ENCODE results near the gene DYNAP. TPM values are rescaled to one million over a fixed set of nuclear protein-coding genes. Genes with fewer than 3 reads are reported as not detected.

The DYNAP gene
- total and polyA plus RNA-seq, 2 of the 13 experiments (the other 11 are each of a cell fraction or from before 2014, with no cell fraction given) = not detected

DNA sequence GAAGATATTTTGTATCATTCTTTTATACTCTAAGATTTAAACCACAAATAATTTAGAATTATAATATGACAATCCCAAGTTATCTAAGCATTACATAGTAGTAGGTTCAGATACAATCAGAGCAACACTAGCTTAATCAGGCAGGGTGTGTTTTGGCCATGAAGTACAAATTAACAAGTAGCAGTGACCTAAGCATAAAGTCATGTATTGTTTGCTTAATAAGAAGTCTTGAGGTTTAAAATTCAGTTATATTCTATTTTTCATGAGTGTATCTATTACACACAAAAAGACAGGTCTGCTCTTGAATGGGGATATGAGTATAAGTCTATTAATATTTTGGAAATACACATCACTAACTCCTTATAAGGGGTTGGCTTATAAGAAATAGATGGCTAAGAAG, 39.9 kb downstream of the DYNAP start:
- no peak overlapping the region for H3K4me3 ChIP-seq (replicated peaks in 1 of 3; ENCODE audit: insufficient read depth in 1 of 3, low read depth in 2 of 3, low read length in 3 of 3)
- 0 out of 2 replicates have a peak, but pooled peaks cover 1% of the 10 kb centered on the region for H3K9me3 ChIP-seq (ENCODE audit: low read length)
- no peak overlapping the region for H2AFZ ChIP-seq (ENCODE audit: low read length)
- no TSS peak for BruUV-seq (replicated peaks)
- H4K20me1 ChIP-seq (ENCODE audit: insufficient read depth, low read length) = no peaks in the 10 kb centered on the region
- no peak for FAIRE-seq
- CTCF ChIA-PET (ENCODE audit: low intra/inter-chr PET ratio, low total read pairs) = no interaction called here
- DNase-seq (ENCODE audit: low spot score) = no peak
- intact Hi-C loops (cut with micrococcal nuclease; ENCODE audit: unreplicated experiment) (no loop called here), in situ Hi-C loops (cut with HindIII; ENCODE audit: extremely low pct_ligation_motif_present, low pct_unique_long_range_greater_than_20kb) (no loop called here)
- no peak for ATAC-seq
- no peaks in the 10 kb centered on the region for H3K27me3 ChIP-seq (ENCODE audit: control insufficient read depth in 1 of 2, insufficient read depth in 2 of 2, low read length in 2 of 2)
- H3K79me2 ChIP-seq (ENCODE audit: insufficient read depth, low read length) = no peaks in the 10 kb centered on the region
- H3K4me2 ChIP-seq (ENCODE audit: low read depth, low read length) = no peak overlapping the region
- TF ChIP-seq, protein P1, sequence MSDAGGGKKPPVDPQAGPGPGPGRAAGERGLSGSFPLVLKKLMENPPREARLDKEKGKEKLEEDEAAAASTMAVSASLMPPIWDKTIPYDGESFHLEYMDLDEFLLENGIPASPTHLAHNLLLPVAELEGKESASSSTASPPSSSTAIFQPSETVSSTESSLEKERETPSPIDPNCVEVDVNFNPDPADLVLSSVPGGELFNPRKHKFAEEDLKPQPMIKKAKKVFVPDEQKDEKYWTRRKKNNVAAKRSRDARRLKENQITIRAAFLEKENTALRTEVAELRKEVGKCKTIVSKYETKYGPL (CRISPR knock-in tag; IDR thresholded peaks at IDR 0.05) = no peak
- H3K4me1 ChIP-seq (ENCODE audit: insufficient read depth, low read length) = no peaks in the 10 kb centered on the region
- no peak overlapping the region for H3K27ac ChIP-seq (ENCODE audit: extremely low read length, insufficient read depth, low read length)
- POLR2A ChIA-PET = no interaction called here
- no peak overlapping the region for H3K9ac ChIP-seq (ENCODE audit: insufficient read depth, low read depth, low read length)
- no peaks in the 10 kb centered on the region for H3K36me3 ChIP-seq (replicated peaks in 1 of 2; ENCODE audit: control insufficient read depth in 1 of 2, insufficient read depth in 2 of 2, low read length in 2 of 2)

GRCh38 chr18:54636217-54636616, 45.2 kb downstream of the DYNAP start:
- intact Hi-C loops (cut with micrococcal nuclease; ENCODE audit: unreplicated experiment) (no loop called here), in situ Hi-C loops (cut with HindIII; ENCODE audit: extremely low pct_ligation_motif_present, low pct_unique_long_range_greater_than_20kb) (no loop called here)
- no peaks in the 10 kb centered on the region for H3K79me2 ChIP-seq (ENCODE audit: insufficient read depth, low read length)
- CTCF ChIA-PET (ENCODE audit: low intra/inter-chr PET ratio, low total read pairs) = no interaction called here
- H4K20me1 ChIP-seq (ENCODE audit: insufficient read depth, low read length) = no peaks in the 10 kb centered on the region
- BruUV-seq (replicated peaks) = no TSS peak
- peak; percentile 82 for TF ChIP-seq ATF7 (IDR thresholded peaks at IDR 0.05)
- no peak for TF ChIP-seq ATF7 (CRISPR knock-in tag; IDR thresholded peaks at IDR 0.05)
- no peak for TF ChIP-seq ZKSCAN1 (IDR thresholded peaks at IDR 0.05; ENCODE audit: low read length)
- no peak for TF ChIP-seq IRF2 (CRISPR knock-in tag; IDR thresholded peaks at IDR 0.05)
- no peak for TF ChIP-seq POLR2A (IDR thresholded peaks at IDR 0.05; ENCODE audit: insufficient read depth in 1 of 2, low read depth in 2 of 2, low read length in 2 of 2)
- TF ChIP-seq CREB1 (IDR thresholded peaks at IDR 0.05) = peak; percentile 61
- TF ChIP-seq CREB1 (CRISPR knock-in tag; IDR thresholded peaks at IDR 0.05) = no peak
- TF ChIP-seq NCOA1 (CRISPR knock-in tag; IDR thresholded peaks at IDR 0.05) = no peak
- no peak for TF ChIP-seq TFDP2 (CRISPR knock-in tag; IDR thresholded peaks at IDR 0.05)
- no peak for TF ChIP-seq ZEB1 (IDR thresholded peaks at IDR 0.05; ENCODE audit: insufficient replicate concordance, low read depth)
- no peak overlapping the region for H2AFZ ChIP-seq (ENCODE audit: low read length)
- WGBS (ENCODE audit: low lambda C conversion rate) = under 1% methylated on average over 4 of the region's 4 CpGs
- ATAC-seq = no peak
- H3K4me2 ChIP-seq (ENCODE audit: low read depth, low read length) = no peak overlapping the region
- H3K4me3 ChIP-seq (replicated peaks in 1 of 3; ENCODE audit: insufficient read depth in 1 of 3, low read depth in 2 of 3, low read length in 3 of 3) = no peak overlapping the region
- H3K9me3 ChIP-seq (ENCODE audit: low read length) = no peaks in the 10 kb centered on the region
- no peak for FAIRE-seq
- no peaks in the 10 kb centered on the region for H3K36me3 ChIP-seq (replicated peaks in 1 of 2; ENCODE audit: control insufficient read depth in 1 of 2, insufficient read depth in 2 of 2, low read length in 2 of 2)
- H3K9ac ChIP-seq (ENCODE audit: insufficient read depth, low read depth, low read length) = no peak overlapping the region
- no peaks in the 10 kb centered on the region for H3K4me1 ChIP-seq (ENCODE audit: insufficient read depth, low read length)
- no peak for DNase-seq (ENCODE audit: low spot score)
- no peak overlapping the region for H3K27ac ChIP-seq (ENCODE audit: extremely low read length, insufficient read depth, low read length)
- POLR2A ChIA-PET = no interaction called here
- H3K27me3 ChIP-seq (ENCODE audit: control insufficient read depth in 1 of 2, insufficient read depth in 2 of 2, low read length in 2 of 2) = no peaks in the 10 kb centered on the region
